GM18511 (cell line): ENCODE data around the gene ZYX.
"Not testable (repeated sequence)": the region's sequence is repeated elsewhere in the genome, so short reads cannot be mapped to it uniquely, and the experiment has no call there.

Source experiments
- ATAC-seq: cut with Tn5 transposase; IDR thresholded peaks from one replicate; pipeline ENCODE4 v1.9.1; 2021; ENCODE audit warnings: mild to moderate bottlenecking, moderate library complexity; ENCODE audit not compliant: unreplicated experiment

The ZYX gene

DNA sequence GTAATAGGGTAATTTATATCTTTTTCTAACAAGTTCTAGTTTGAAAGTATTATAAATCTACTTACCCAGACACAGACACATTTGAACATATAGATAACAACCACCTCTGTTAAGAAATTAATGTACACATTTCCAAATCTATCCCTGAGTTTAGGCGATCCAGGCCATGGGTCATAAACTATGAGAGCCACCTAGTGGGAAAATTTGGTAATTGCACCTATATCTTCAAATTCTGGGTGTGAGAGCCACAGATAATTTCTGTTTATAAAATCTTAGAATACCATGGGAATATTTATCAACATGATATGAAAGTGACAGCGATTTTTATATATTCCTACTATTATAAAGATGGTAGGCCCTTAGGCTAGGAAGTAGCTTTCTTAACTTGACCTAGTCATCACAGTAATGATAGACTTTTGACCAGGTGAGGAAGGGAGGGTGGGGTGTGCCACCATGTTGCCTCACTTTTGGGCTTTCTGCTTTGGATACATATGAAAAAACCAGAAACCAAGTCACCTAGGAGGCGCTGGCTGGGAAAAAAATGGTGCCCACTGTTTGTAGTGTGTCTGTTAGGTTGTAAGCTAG is 35.5 kb downstream of the ZYX start:
- peak; percentile 67 for ATAC-seq

DNA sequence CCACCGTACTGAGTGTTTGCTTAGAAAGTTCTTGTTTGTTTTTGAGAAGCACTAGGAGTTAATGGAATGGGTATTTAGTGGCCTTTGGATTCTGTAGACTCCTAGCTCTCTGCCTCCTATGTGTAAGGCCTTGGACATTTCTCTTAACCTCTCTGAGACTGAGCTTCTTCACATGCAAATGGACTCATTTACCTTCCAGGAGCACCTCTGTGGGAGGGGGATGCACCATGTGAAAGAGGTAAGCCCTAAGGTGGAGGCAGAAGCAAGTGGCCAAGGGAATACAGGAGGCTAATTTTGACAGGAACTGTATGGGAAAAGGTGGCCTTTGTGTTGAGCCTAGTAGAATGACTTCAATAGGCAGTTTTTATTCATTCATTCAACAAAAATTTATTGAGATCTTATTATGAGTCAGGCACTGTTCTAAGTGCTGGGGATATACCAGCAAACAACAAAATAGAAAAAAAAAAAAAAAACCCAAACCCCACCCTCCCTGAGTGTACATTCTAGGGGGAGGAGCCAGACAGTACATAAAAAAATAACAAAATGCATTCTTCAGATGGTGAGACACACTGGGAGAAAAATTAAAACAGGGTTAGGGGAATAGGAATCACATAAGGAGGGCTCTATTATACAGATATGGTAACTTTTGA is 36.7 kb downstream of the ZYX start:
- no peak for ATAC-seq

DNA sequence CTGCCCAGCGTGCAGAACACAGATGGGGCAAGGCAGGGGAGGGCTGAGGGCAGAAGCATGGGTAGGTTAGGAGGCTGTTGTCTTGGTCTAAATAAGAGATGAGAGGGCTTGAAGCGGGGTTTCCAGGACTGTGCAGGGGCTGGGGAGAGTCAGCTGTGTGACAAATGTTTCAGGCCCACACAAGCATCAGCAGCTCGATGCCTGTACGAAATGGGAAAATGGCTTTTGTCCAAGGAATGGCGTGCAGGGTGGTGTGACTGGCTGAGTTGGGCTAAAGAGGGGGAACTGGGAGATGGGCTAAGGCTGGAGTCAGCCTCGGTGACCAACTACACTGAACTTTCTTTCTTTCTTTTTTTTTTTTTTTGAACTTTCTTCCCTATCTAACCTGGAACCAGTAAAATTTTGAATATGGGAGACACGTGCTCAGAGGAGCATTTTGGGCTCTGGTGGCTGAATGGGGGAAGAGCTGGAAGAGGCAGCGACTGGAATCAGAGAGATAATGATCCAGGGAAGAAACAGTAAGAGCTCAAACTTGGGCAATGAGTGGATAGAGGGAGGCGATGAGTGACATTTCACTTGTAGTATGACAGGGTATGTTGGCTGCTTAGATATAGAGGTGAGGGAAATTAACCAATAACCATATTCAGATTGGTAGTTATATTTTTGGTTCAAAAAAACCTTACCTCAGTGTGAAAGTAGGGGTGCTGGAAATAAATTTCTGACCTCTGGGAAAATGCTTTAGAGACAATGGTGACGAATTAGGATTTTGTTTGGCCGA is 37.7 kb downstream of the ZYX start:
- ATAC-seq: no peak

DNA sequence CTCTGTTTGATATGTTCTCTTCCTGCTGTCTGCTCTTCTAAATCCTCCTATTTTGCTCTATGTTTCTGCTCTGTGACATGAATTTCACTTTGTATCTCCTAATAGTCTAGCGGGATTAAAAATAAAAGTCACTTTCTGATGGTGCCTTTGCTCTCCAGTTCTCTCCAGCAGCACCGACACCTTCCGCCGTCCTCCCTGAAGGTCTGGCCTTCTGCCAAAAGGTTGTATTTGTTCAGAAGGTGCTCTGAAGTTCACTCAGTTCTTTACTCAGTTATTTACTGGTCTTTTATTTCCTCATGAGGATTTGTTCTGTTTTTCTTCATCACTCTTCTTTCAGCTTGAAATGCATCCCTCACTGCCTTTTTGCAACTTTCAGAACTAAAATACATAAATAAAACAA is 38.7 kb downstream of the ZYX start:
- ATAC-seq: no peak

DNA sequence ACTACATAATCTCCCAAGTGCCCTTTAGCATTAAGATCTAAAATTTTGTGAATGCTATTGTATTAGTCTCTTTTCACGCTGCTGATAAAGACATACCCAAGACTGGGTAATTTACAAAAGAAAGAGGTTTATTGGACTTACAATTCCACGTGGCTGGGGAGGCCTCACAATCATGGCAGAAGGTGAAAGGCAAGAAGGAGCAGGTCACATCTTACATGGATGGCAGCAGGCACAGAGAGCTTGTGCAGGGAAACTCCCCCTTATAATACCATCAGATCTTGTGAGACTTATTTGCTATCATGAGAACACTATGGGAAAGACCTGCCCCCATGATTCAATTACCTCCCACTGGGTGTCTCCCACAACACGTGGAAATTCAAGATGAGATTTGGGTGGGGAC is 39.5 kb downstream of the ZYX start:
- not testable (repeated sequence) for ATAC-seq

DNA sequence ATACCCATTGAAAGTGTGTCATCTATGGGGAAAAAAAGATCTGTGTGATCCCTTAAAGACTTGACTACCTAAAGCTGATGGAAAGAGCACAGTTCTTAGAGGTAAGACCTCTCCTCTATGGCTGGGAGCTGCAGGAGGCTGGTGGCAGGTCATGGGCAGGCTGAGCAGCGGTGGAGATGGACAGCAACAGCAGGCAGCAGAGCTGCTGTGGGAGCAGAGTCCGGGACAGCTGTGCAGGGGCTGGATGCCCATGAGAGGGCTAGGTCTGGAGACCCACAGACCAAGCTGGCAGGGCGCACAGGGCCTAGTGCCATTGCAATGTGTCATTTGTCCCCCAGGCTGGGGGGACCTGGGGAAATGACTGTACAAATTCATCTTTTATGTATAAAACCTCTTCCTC is 40.9 kb downstream of the ZYX start:
- ATAC-seq: no peak

DNA sequence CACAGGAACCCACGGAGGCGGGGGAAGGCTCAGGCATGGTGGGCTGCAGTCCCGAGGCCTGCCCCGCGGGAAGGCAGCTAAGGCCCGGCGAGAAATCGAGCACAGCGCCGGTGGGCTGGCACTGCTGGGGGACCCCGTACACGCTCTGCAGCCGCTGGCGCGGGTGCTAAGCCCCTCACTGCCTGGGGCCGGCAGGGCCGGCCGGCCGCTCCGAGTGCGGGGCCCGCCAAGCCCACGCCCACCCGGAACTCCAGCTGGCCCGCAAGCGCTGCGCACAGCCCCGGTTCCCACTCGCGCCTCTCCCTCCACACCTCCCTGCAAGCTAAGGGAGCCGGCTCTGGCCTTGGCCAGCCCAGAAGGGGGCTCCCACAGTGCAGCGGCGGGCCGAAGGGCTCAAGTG is 43.3 kb downstream of the ZYX start:
- not testable (repeated sequence) for ATAC-seq

DNA sequence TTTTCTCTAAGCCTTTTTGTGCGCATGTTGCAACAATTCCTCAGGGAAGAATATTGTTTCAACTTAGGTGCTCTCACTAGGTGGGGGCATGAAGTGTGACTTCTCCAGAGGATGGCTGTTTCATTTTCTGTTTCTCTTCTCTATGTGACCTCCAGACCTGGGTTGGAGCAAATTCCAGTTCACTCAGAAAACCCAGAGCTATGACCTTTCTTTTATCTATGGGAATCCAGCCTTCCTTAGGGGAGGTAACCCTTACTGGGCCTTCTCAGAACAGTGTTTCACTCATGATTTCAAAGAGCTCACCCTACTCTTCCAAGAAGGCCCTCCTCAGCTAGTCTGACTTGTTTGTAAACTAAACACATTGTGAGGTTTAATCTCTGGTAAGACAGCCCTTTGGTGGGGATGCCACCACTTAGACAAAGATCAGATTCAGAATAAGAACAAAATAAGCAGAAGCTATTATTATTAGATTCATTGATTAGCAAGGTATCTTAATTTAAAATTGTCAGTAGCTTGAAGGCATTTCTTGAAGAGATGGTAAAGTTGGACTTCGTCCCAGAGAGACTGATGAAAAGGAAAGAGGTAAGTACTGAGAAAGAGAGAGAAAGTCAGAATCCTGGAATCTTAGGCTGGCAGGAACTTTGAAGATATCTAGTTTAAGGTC is 45.5 kb downstream of the ZYX start:
- no peak for ATAC-seq

DNA sequence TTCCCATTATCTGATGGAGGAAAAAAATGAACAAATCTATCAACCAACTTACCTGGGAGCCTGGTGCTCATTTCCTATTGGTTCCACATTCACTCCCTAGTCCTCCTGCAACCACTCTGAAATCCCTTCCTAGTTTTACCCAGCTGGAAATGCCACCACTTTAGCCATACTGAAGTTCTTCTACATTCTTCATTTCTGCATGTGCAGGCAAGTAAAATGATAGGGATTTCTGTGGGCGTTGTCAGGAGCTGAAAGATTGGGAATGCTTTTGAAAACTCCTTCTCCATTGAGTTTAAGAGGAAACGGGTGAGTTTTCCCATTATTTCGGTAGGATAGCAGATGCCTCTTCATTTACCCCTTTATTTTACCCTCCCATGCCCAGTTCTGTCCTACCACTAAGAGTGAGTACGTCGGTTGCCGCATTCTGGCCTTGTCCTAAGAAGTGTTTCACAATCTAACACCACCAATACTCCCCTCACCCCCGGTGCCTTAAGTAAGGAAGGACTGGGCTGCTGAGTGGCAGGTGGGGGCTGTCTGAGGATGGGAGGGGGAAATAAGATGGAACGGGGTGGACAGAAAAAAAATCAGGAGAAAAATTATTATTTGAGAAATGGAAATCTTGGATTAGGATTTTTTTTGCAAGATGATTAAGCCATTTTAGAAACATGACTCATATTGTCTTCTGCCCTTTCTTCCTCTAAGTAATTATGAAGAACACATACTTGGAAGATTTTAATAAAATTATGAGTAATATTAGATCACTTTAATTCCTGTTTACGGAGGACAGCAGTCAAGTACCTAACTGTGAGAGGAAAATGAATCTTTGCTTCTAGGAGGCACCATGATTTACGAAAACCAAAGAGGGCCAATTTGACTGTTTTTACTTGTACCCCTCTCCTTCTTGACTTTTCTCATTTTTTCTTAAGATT is 48.9 kb downstream of the ZYX start:
- no peak for ATAC-seq

DNA sequence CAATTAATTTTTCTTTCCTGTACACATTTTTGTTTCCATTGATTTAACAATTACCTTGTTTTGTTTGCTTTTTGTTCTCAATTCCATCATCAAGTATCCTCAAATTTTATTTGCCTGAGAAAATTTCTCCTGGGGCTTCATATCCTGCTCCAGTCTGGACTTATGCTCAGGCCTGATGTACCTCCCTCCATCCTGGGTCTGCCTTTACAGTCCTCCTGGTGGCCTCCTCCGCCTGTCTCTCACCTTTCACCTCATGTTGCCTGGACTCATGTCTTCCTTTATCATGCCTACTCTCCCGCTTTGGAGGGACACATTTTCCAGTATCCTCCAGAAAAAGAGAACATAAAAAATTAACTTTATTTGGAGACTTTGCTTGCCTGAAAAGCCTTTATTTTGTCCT is 50.0 kb downstream of the ZYX start:
- ATAC-seq: no peak

DNA sequence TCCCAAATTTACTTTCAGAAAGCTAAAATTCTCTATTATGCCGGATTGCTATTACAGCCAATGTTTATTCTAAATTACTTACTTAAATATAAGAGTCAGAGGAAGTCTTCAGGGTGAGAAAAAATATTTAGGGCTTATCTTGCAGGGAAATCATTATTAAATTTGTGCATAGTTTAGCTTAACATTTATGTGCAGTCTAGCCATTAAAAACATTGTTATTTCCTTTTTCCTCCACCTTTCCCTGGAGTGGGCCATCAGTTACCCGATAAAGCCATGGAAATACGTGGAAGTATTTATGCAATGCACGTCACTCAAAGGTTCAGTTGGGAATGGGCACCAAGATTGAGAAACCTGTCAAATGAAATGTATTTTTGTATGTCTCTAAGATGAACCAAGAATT is 52.6 kb downstream of the ZYX start:
- ATAC-seq: no peak

DNA sequence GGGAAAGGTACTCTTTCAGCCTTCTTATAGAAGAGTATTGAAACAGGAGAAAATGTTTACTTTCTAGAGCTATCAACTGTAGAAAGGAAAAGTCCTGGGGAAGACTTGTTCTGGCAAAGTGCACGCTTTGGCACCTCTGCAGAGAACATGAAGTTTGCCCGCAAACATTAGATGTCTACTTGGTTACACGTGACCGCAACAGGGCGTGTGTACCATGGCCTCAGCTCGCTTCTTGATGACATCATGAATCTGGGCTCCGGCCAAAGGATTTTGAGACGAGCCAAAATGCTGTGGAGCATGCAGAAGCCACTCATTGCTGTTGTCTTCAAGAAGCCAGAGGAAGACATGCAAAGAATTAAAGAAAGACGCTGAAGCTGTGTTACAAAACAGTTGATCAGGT is 53.5 kb downstream of the ZYX start:
- no peak for ATAC-seq

DNA sequence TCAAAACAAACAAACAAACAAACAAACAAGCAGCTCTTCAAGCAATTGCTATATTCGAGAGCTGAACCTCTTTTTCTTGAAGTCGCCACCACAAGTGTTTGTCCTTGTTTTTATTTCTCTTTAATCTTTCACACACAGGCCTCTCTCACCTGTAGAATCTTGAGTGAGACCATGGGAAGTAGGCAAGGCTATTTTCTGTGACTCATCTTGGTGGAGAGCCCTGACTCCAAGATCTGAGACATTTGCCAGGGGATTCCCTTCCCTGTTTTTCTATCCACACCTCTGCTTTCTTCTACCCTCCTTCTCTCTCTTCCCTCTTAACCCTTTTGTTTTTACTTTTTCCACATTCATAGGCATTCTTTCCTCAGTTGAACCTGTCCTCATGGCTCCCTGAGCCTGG is 54.1 kb downstream of the ZYX start:
- ATAC-seq: no peak

DNA sequence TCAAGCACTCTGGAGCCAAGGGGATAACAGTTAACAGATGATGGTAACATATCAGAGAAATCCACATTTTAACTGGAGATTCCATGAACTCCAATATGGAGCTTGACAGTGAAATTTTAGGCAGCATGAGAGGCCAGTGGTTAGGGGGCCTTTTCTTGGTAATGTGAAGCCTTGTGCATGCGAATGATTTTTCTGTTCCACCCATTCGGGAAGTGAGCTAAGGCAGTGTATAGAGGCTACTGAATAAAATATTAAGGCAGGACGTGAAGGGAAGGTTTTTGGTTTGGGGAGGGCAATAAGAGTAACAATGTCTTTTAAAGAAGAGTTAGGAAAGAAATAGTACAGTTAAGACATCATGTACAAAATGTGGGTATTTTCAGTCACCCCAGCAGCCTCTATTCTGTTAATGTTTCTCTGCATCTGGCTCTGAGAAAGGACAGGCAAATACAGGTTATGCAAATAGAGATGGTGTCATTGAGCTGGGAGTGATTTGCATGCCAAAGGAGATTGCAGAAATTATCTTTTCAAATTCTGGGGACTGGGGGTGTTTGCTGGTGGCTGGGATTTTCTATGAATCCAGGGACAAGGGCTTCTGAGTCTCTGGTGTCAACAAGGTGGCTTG is 55.3 kb downstream of the ZYX start:
- peak; percentile 82 for ATAC-seq

DNA sequence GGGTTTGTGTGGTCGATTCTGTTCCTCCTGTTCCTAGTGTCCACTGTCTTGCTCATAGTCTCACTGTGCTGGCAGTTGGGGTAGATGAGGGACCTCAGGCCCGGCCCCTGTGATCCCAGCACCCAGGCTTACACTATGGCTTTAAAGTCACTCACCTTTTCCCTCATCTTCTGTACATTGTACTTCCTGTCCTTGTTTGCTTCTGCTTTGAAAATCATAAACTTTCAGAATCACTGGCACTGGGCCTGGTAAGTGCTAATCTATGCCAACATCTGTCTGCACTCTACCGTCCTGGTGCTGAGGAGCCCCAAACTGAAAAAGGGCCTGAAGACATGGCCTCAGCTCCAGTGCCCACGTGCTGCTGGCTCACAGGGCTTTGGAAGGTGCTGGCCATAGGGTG is 56.4 kb downstream of the ZYX start:
- ATAC-seq: peak; percentile 67

DNA sequence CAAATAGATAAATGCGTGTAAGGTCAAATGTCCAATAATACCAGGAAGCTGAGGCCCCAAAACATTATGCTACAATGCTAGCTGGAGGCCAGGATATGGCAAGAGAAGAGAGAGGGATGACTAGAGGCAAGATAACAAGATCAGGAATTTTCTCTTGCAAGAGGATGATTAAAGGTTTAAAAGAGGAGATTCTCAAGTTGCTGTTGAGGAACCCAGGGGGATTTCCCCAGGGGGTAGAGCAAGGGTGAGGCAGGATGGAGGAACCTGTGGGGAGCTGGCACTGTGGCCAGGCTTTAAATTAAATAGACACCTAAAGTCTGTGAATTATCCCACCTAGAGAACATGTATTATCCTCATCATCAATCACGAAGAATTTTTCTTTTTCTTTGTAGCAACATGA is 58.7 kb downstream of the ZYX start:
- ATAC-seq: no peak
